Measurements from ENCODE around the gene SLC15A4. TPM values are rescaled to one million over a fixed set of nuclear protein-coding genes. Genes with fewer than 3 reads are reported as not detected.

The SLC15A4 gene
- 39.0 and 49.2 TPM in 2 replicates for total RNA-seq

GRCh38 chr12:128823916-128824839, at the start of gene SLC15A4:
Gene SLC15A4, minus strand, starts transcription at chr12:128823958. Its CDS starts 15 bp downstream, at chr12:128823943.
- TF ChIP-seq CTCF (IDR thresholded peaks at IDR 0.05; ENCODE audit: insufficient read depth, low read depth, low read length) = peak; percentile 27
- DNase-seq (ENCODE audit: low read depth) = peak; percentile 91
- peak within 1 kb of the TSS; percentile 90 for H3K4me3 ChIP-seq (ENCODE audit: low read depth, low read length)

GRCh38 chr12:128872303-128872702, 48.5 kb upstream of the SLC15A4 start:
- TF ChIP-seq CTCF (IDR thresholded peaks at IDR 0.05; ENCODE audit: insufficient read depth, low read depth, low read length) = no peak

GRCh38 chr12:128871516-128871892, 47.7 kb upstream of the SLC15A4 start:
- no peak for TF ChIP-seq CTCF (IDR thresholded peaks at IDR 0.05; ENCODE audit: insufficient read depth, low read depth, low read length)
- DNase-seq (ENCODE audit: low read depth) = no peak
- no peak overlapping the region for H3K4me3 ChIP-seq (ENCODE audit: low read depth, low read length)

More at GRCh38 chr12:128872303-128872702, 48.5 kb upstream of the SLC15A4 start:
- H3K4me3 ChIP-seq (ENCODE audit: low read depth, low read length) = no peak overlapping the region
- DNase-seq (ENCODE audit: low read depth) = no peak

- no peak for TF ChIP-seq CTCF (IDR thresholded peaks at IDR 0.05; ENCODE audit: insufficient read depth, low read depth, low read length)
- no peak for DNase-seq (ENCODE audit: low read depth)
- H3K4me3 ChIP-seq (ENCODE audit: low read depth, low read length) = no peak overlapping the region
These were observed 43.7 kb upstream of the SLC15A4 start for GRCh38 chr12:128867466-128867865.

- no peak for TF ChIP-seq CTCF (IDR thresholded peaks at IDR 0.05; ENCODE audit: insufficient read depth, low read depth, low read length)
- no peak for DNase-seq (ENCODE audit: low read depth)
- no peak overlapping the region for H3K4me3 ChIP-seq (ENCODE audit: low read depth, low read length)
These were observed 40.9 kb upstream of the SLC15A4 start for GRCh38 chr12:128864516-128865186.

GRCh38 chr12:128863957-128864356, 40.2 kb upstream of the SLC15A4 start:
- TF ChIP-seq CTCF (IDR thresholded peaks at IDR 0.05; ENCODE audit: insufficient read depth, low read depth, low read length) = no peak
- no peak for DNase-seq (ENCODE audit: low read depth)
- no peak overlapping the region for H3K4me3 ChIP-seq (ENCODE audit: low read depth, low read length)

Measured in fibroblast of villous mesenchyme (primary cell).